K562 (cell line): ENCODE measurements around the gene CSTF1. TPM values are rescaled to one million over a fixed set of nuclear protein-coding genes. Genes with fewer than 3 reads are reported as not detected.

Source experiments
- ATAC-seq: fragments of 200-7000 bp; cut with Tn5 transposase; 3 replicates; pipeline ENCODE4 v1.9.1; 2020; ENCODE audit warnings: moderate library complexity
- BruUV-seq: library from RNA; stranded (reverse); fragments of 400-500 nt; replicated peaks from 2 replicates; lab custom pipeline; 2021; lab: Mats Ljungman, UMichigan
- CTCF ChIA-PET: fragments of 300-600 bp; formaldehyde crosslinking; extraction: SDS; loops from one replicate; lab custom pipeline; 2021; ENCODE audit warnings: low intra/inter-chr PET ratio; lab: Yijun Ruan, JAX
- POLR2A ChIA-PET: fragments of 300-600, 350-650 bp; sonication (Branson Sonifier 250); formaldehyde crosslinking; extraction: SDS; loops from one replicate; lab custom pipeline; 2021; ENCODE audit warnings: antibody characterized with exemption, inconsistent platforms; lab: Yijun Ruan, JAX
- DNase-seq, 4 experiments: peaks; one replicate each; pipeline versions ENCODE4 v3.0.0 to v3.0.0-alpha.2; 2011 to 2018; ENCODE audit warnings: low spot score in 3 of 4, mixed read lengths in 3 of 4; ENCODE audit errors: extremely low read depth in 1 of 4
- FAIRE-seq: peaks from 2 replicates; lab custom pipeline; 2011; peaks lifted over from hg19 to GRCh38; lab: Jason Lieb, UNC
- H2AFZ ChIP-seq: 2 replicates; pipeline ENCODE4 v1.6.0; 2011; ENCODE audit warnings: low read depth, low read length, control low read depth, inconsistent platforms
- H3K27ac ChIP-seq: fragments of 200-600 bp; 3 replicates; pipeline ENCODE4 v1.8.0; 2011; ENCODE audit warnings: low read depth, mild to moderate bottlenecking, control low read depth, inconsistent platforms, low read length, moderate library complexity, mixed read lengths; ENCODE audit errors: extremely low read depth
- H3K27me3 ChIP-seq, 2 experiments: fragments of 300-600 bp in 1 of 2; 2 replicates in 1 of 2; 3 replicates in 1 of 2; pipeline versions ENCODE4 v1.6.0 to v1.8.0; 2011; ENCODE audit warnings: inconsistent platforms in 2 of 2, low read length in 2 of 2, mild to moderate bottlenecking in 1 of 2, mixed read lengths in 1 of 2, moderate library complexity in 1 of 2; ENCODE audit not compliant: control insufficient read depth in 2 of 2, insufficient read depth in 2 of 2
- H3K36me3 ChIP-seq: fragments of 300-600 bp; 3 replicates; pipeline ENCODE4 v1.8.0; 2011; ENCODE audit warnings: mild to moderate bottlenecking, low read length, inconsistent platforms; ENCODE audit not compliant: control insufficient read depth, insufficient read depth
- H3K4me1 ChIP-seq, 2 experiments: fragments of 200-600 bp in 1 of 2; replicated peaks in 1 of 2; 2 replicates in 1 of 2; 3 replicates in 1 of 2; pipeline versions ENCODE4 v1.5.1 to v1.8.0; 2011; ENCODE audit warnings: inconsistent platforms in 2 of 2, low read length in 2 of 2, mild to moderate bottlenecking in 1 of 2, mixed read lengths in 1 of 2, moderate library complexity in 1 of 2; ENCODE audit not compliant: control insufficient read depth in 2 of 2, insufficient read depth in 2 of 2
- H3K4me2 ChIP-seq: 2 replicates; pipeline ENCODE4 v1.6.1; 2011; ENCODE audit warnings: low read length, control low read depth, inconsistent platforms, mixed read lengths; ENCODE audit not compliant: insufficient read depth
- H3K4me3 ChIP-seq: fragments of 200-600 bp; sonication (generic), shearing (Covaris generic); 2 replicates; pipeline ENCODE4 v1.5.1; 2016; ENCODE audit warnings: control low read depth, inconsistent platforms
- H3K79me2 ChIP-seq: fragments of 200-600 bp; 3 replicates; pipeline ENCODE4 v1.8.0; 2011; ENCODE audit warnings: low read length, inconsistent platforms; ENCODE audit not compliant: control insufficient read depth, insufficient read depth
- H3K9ac ChIP-seq, 2 experiments: 2 replicates each; pipeline versions ENCODE4 v1.6.0 to v1.6.1; 2011; ENCODE audit warnings: low read depth in 2 of 2, low read length in 2 of 2, control low read depth in 1 of 2, inconsistent platforms in 1 of 2, mild to moderate bottlenecking in 1 of 2, mixed read lengths in 1 of 2; ENCODE audit not compliant: insufficient read depth in 1 of 2
- H3K9me1 ChIP-seq: one replicate; pipeline ENCODE4 v1.6.0; 2011; ENCODE audit warnings: inconsistent platforms, mild to moderate bottlenecking, low read length, moderate library complexity; ENCODE audit not compliant: control insufficient read depth, insufficient read depth
- H3K9me3 ChIP-seq: replicated peaks from 2 replicates; pipeline ENCODE4 v1.5.1; 2011; ENCODE audit warnings: low read depth, low read length, inconsistent platforms; ENCODE audit not compliant: control insufficient read depth, insufficient read depth
- H4K20me1 ChIP-seq: replicated peaks from 2 replicates; pipeline ENCODE4 v1.6.1; 2011; ENCODE audit warnings: low read length, inconsistent platforms, mixed read lengths; ENCODE audit not compliant: control insufficient read depth, insufficient read depth
- EZH2 ChIP-seq: IDR thresholded peaks from 2 replicates; pipeline ENCODE4 v1.6.1; 2012; ENCODE audit warnings: low read depth, mild to moderate bottlenecking, inconsistent platforms, low read length, borderline replicate concordance
- MXI1 ChIP-seq: IDR thresholded peaks from 2 replicates; pipeline ENCODE4 v1.6.1; 2011; ENCODE audit warnings: low read depth, mild to moderate bottlenecking, improper control_type of control experiment, low read length
- NELFE ChIP-seq: IDR thresholded peaks from 2 replicates; pipeline ENCODE4 v1.6.1; 2011; ENCODE audit warnings: mild to moderate bottlenecking; ENCODE audit not compliant: insufficient read depth, insufficient read length
- NFXL1 ChIP-seq: fragments of 450-650 bp; formaldehyde crosslinking; IDR thresholded peaks from 2 replicates; pipeline ENCODE4 v1.4.0; 2021; ENCODE audit warnings: mild to moderate bottlenecking
- RB1 ChIP-seq: fragments of 450-650 bp; IDR thresholded peaks from 2 replicates; pipeline ENCODE4 v1.6.1; 2017; ENCODE audit warnings: low read depth, mild to moderate bottlenecking
- TOE1 ChIP-seq, 2 experiments: fragments of 450-650 bp in 1 of 2; sonication (generic) in 1 of 2; formaldehyde crosslinking in 1 of 2; IDR thresholded peaks; 2 replicates each; pipeline versions ENCODE4 v1.7.1 to v1.8.0; 2016 to 2022; ENCODE audit warnings: borderline replicate concordance in 2 of 2, mild to moderate bottlenecking in 2 of 2, antibody characterized with exemption in 1 of 2, inconsistent platforms in 1 of 2, low read depth in 1 of 2, missing genetic modification reagents in 1 of 2, moderate library complexity in 1 of 2
- TRIM25 ChIP-seq: fragments of 450-650 bp; IDR thresholded peaks from 2 replicates; pipeline ENCODE4 v1.7.0; 2016; ENCODE audit warnings: borderline replicate concordance
- ZNF277 ChIP-seq: fragments of 250-450 bp; sonication (Bioruptor Pico); IDR thresholded peaks from 2 replicates; pipeline ENCODE4 v1.8.0; 2022; ENCODE audit warnings: inconsistent platforms, mild to moderate bottlenecking, moderate library complexity, borderline replicate concordance
- WGBS: fragments of 100-300 bp; shearing (Covaris generic); methylation state at CpG from one replicate; pipeline ENCODE4 v1.1.6; 2016; ENCODE audit warnings: low coverage, mixed read lengths; ENCODE audit not compliant: insufficient coverage; ENCODE audit errors: missing lambda C conversion rate; 5-methylcytosine and 5-hydroxymethylcytosine counted together
- in situ Hi-C: fragments of 300-500 bp; cut with MboI; formaldehyde crosslinking; loops from 4 replicates; pipeline ENCODE4 v1.15.0; 2018; ENCODE audit warnings: inconsistent platforms, mixed read lengths
- intact Hi-C: fragments of 100-400 bp; cut with micrococcal nuclease; formaldehyde crosslinking; loops from 2 replicates; pipeline ENCODE4 v1.14.2; 2022
- polyA plus RNA-seq, 8 experiments: library from polyadenylated mRNA; depleted of rRNA in 4 of 8; stranded (reverse) in 5 of 8; unstranded in 3 of 8; fragments of >200 nt; fragmentation: Nextera tagmentation in 2 of 8; fragmentation: Illumina TruSeq in 1 of 8; extraction: Ambion mirVana in 2 of 8; extraction: Trizol in 1 of 8; gene quantifications; 2 replicates each; pipeline versions ENCODE4 v1.2.1 to v1.2.3, GENCODE V29; 2011 to 2014; ENCODE audit warnings: inconsistent platforms in 1 of 8, missing spikeins in 1 of 8
- total RNA-seq, 7 experiments: library from RNA; depleted of rRNA in 6 of 7; stranded (reverse); fragments of >200 nt in 6 of 7; fragmentation: Illumina TruSeq in 2 of 7; extraction: Trizol in 2 of 7; gene quantifications; 2 replicates each; pipeline versions ENCODE4 v1.2.1 to v1.2.3, GENCODE V29; 2011 to 2021; ENCODE audit warnings: low replicate concordance in 1 of 7

The CSTF1 gene
- total and polyA plus RNA-seq, 9 of the 15 experiments (the other 6 are each of a cell fraction or from before 2014, with no cell fraction given): 30.8 to 110 (median 53.4) TPM

- TF ChIP-seq TOE1 (IDR thresholded peaks at IDR 0.05; ENCODE audit: borderline replicate concordance): peak; percentile 85
- no peak for TF ChIP-seq TOE1 (CRISPR knock-in tag; IDR thresholded peaks at IDR 0.05; ENCODE audit: borderline replicate concordance, low read depth)
- no peak for TF ChIP-seq NFXL1 (CRISPR knock-in tag)
- TF ChIP-seq TRIM25: no peak
Observed at GRCh38 chr20:56392132-56392880, at the start of gene CSTF1, which contains the start of gene AURKA (continued).

GRCh38 chr20:56342783-56343182 is 49.7 kb upstream of the CSTF1 start:
- CTCF ChIA-PET: interaction anchor here (0.9 kb wide), 1 partner anchor 1662 kb away, joined by 3 read pairs; no protein-coding TSS in a partner anchor
- no TSS peak for BruUV-seq

More at GRCh38 chr20:56342783-56343182, 49.7 kb upstream of the CSTF1 start:
- POLR2A ChIA-PET: no interaction called here
- Histone ChIP-seq H3K36me3 (no peaks in the 10 kb centered on the region), H3K9me1 (no peaks in the 10 kb centered on the region), H3K9ac (no peak overlapping the region), H3K4me2 (no peak overlapping the region), H2AFZ (no peak overlapping the region), H4K20me1 (no peaks in the 10 kb centered on the region), H3K4me3 (no peak overlapping the region), H3K27me3 (peaks cover 3 to 20% of the 10 kb centered on the region in 2 experiments; a peak in 2 of 5 replicates), H3K27ac (no peak overlapping the region), H3K4me1 (peaks cover 0 to 6% of the 10 kb centered on the region in 2 experiments; a peak in 2 of 5 replicates), H3K79me2 (no peaks in the 10 kb centered on the region), H3K9me3 (no peaks in the 10 kb centered on the region)
- WGBS: 3% methylated on average over 3 of the region's 3 CpGs
- DNase-seq (no peak), FAIRE-seq (no peak), ATAC-seq (no peak)
- TF ChIP-seq NELFE (no peak), ZNF277 (CRISPR knock-in tag) (no peak), RB1 (no peak), MXI1 (no peak), EZH2 (no peak)
- in situ Hi-C loops (loop anchor here (10.0 kb wide), 2 partner anchors 88 to 1658 kb away; no protein-coding TSS in a partner anchor), intact Hi-C loops (loop anchor here (2.0 to 5.0 kb wide), 3 partner anchors 94 to 1675 kb away; partner anchors contain the start of gene MC3R)
